ENCODE results near the gene DYSF.

- no peak for TF ChIP-seq CTCF (IDR thresholded peaks at IDR 0.05)
- no peak for TF ChIP-seq ZFX (IDR thresholded peaks at IDR 0.05; ENCODE audit: borderline replicate concordance)
Observed at GRCh38 chr2:71419145-71419544, 34.2 kb upstream of the DYSF start.

Measured in 22Rv1 (cell line).